BE2C (cell line): ENCODE measurements around the gene THUMPD1. TPM values are rescaled to one million over a fixed set of nuclear protein-coding genes. Genes with fewer than 3 reads are reported as not detected.

Source experiments
- DNase-seq: peaks from one replicate; pipeline ENCODE4 v3.0.0-alpha.2; 2020
- H3K27me3 ChIP-seq: fragments of 250-450 bp; sonication (Bioruptor Pico); 2 replicates; pipeline ENCODE4 v1.5.1; 2020; ENCODE audit warnings: mild to moderate bottlenecking
- H3K36me3 ChIP-seq: fragments of 250-450 bp; sonication (Bioruptor Pico); 2 replicates; pipeline ENCODE4 v1.5.1; 2020; ENCODE audit warnings: mild to moderate bottlenecking
- H3K4me1 ChIP-seq: fragments of 250-450 bp; sonication (Bioruptor Pico); 2 replicates; pipeline ENCODE4 v1.5.1; 2020
- H3K4me3 ChIP-seq: 2 replicates; pipeline ENCODE4 v1.5.1; 2011; ENCODE audit warnings: low read depth, low read length
- H3K9me3 ChIP-seq: fragments of 250-450 bp; sonication (Bioruptor Pico); 2 replicates; pipeline ENCODE4 v1.5.1; 2020
- CTCF ChIP-seq: IDR thresholded peaks from 2 replicates; pipeline ENCODE4 v1.5.1; 2012; ENCODE audit warnings: mild to moderate bottlenecking, low read depth, low read length
- polyA plus RNA-seq: library from polyadenylated mRNA; unstranded; fragments of >200 nt; gene quantifications from one replicate; pipeline ENCODE4 v1.2.1, GENCODE V29; 2012; ENCODE audit warnings: low read depth, missing spikeins; ENCODE audit not compliant: insufficient read length, insufficient read depth

THUMPD1 gene
- polyA plus RNA-seq = 43.0 TPM

GRCh38 chr16:20741554-20742285, at the start of gene THUMPD1:
TSS of gene THUMPD1 (minus strand) at chr16:20741818. CDS start at chr16:20741739, 79 bp downstream.
- H3K9me3 ChIP-seq = no peaks in the 10 kb centered on the region
- peak within 1 kb of the TSS; percentile 98 for H3K4me3 ChIP-seq
- TF ChIP-seq CTCF = no peak; the same call in 1 of the 2 replicates
- no peaks in the 10 kb centered on the region for H3K4me1 ChIP-seq
- DNase-seq = peak; percentile 98
- H3K27me3 ChIP-seq = no peaks in the 10 kb centered on the region
- H3K36me3 ChIP-seq = peaks cover 20% of the 10 kb centered on the region

- Histone ChIP-seq H3K27me3 (no peaks in the 10 kb centered on the region), H3K9me3 (no peaks in the 10 kb centered on the region), H3K4me3 (no peak overlapping the region), H3K36me3 (no peaks in the 10 kb centered on the region), H3K4me1 (no peaks in the 10 kb centered on the region)
- no peak for DNase-seq
- TF ChIP-seq CTCF = no peak
These were observed 47.5 kb upstream of the THUMPD1 start for GRCh38 chr16:20789130-20789529.

- Histone ChIP-seq H3K4me1 (no peaks in the 10 kb centered on the region), H3K27me3 (0 out of 2 replicates have a peak, but pooled peaks cover 6% of the 10 kb centered on the region), H3K36me3 (no peaks in the 10 kb centered on the region), H3K9me3 (no peaks in the 10 kb centered on the region), H3K4me3 (no peak overlapping the region)
- no peak for DNase-seq
- TF ChIP-seq CTCF = no peak
These were observed 42.6 kb upstream of the THUMPD1 start for GRCh38 chr16:20784204-20784603.

- H3K27me3 ChIP-seq = 0 out of 2 replicates have a peak, but pooled peaks cover 6% of the 10 kb centered on the region
- H3K4me1 ChIP-seq = no peaks in the 10 kb centered on the region
- no peak for TF ChIP-seq CTCF
- H3K4me3 ChIP-seq = no peak overlapping the region
- no peaks in the 10 kb centered on the region for H3K36me3 ChIP-seq
- H3K9me3 ChIP-seq = no peaks in the 10 kb centered on the region
- no peak for DNase-seq
These were observed 40.9 kb upstream of the THUMPD1 start for GRCh38 chr16:20782470-20782869.

- no peak for TF ChIP-seq CTCF
- H3K4me3 ChIP-seq = no peak overlapping the region
- 0 out of 2 replicates have a peak, but pooled peaks cover 6% of the 10 kb centered on the region for H3K27me3 ChIP-seq
These were observed 40.1 kb upstream of the THUMPD1 start for GRCh38 chr16:20781697-20782096.

GRCh38 chr16:20774703-20775362, 33.2 kb upstream of the THUMPD1 start:
- Histone ChIP-seq H3K4me1 (no peaks in the 10 kb centered on the region), H3K36me3 (no peaks in the 10 kb centered on the region), H3K27me3 (no peaks in the 10 kb centered on the region), H3K9me3 (no peaks in the 10 kb centered on the region), H3K4me3 (no peak overlapping the region)
- peak; percentile 79 for DNase-seq
- TF ChIP-seq CTCF = peak; percentile 82

More at GRCh38 chr16:20781697-20782096, 40.1 kb upstream of the THUMPD1 start:
- DNase-seq = no peak
- no peaks in the 10 kb centered on the region for H3K36me3 ChIP-seq
- no peaks in the 10 kb centered on the region for H3K9me3 ChIP-seq
- no peaks in the 10 kb centered on the region for H3K4me1 ChIP-seq
